Loucy (cell line): ENCODE data around the gene PLXNA4.

Source experiments
- H2AFZ ChIP-seq: fragments of 200-600 bp; sonication (generic); 2 replicates; pipeline ENCODE4 v1.6.0; 2016; ENCODE audit warnings: antibody characterized with exemption, mild to moderate bottlenecking, low read length, moderate library complexity
- H3F3A ChIP-seq: fragments of 200-600 bp; 2 replicates; pipeline ENCODE4 v1.6.0; 2016; ENCODE audit warnings: antibody characterized with exemption, low read depth, mild to moderate bottlenecking
- H3K27me3 ChIP-seq: fragments of 200-600 bp; sonication (generic); 2 replicates; pipeline ENCODE4 v1.6.1; 2014; ENCODE audit warnings: low read length, mild to moderate bottlenecking; ENCODE audit not compliant: insufficient read depth, poor library complexity, severe bottlenecking
- H3K36me3 ChIP-seq: fragments of 200-600 bp; sonication (generic); 2 replicates; pipeline ENCODE4 v1.6.1; 2016; ENCODE audit warnings: low read length; ENCODE audit not compliant: insufficient read depth
- H3K4me1 ChIP-seq: fragments of 200-600 bp; sonication (generic); 2 replicates; pipeline ENCODE4 v1.5.1; 2014; ENCODE audit warnings: low read length, mild to moderate bottlenecking; ENCODE audit not compliant: insufficient read depth, poor library complexity, severe bottlenecking
- H3K4me2 ChIP-seq: fragments of 200-600 bp; sonication (generic); 2 replicates; pipeline ENCODE4 v1.6.0; 2014; ENCODE audit warnings: antibody characterized with exemption, low read length, low read depth, mild to moderate bottlenecking; ENCODE audit not compliant: poor library complexity, severe bottlenecking
- H3K4me3 ChIP-seq: fragments of 200-600 bp; sonication (generic); 2 replicates; pipeline ENCODE4 v1.5.1; 2014; ENCODE audit warnings: low read length, mild to moderate bottlenecking, mixed read lengths; ENCODE audit not compliant: poor library complexity, severe bottlenecking
- H3K79me2 ChIP-seq: fragments of 200-600 bp; sonication (generic); 2 replicates; pipeline ENCODE4 v1.6.1; 2014; ENCODE audit warnings: low read length; ENCODE audit not compliant: insufficient read depth
- H3K9ac ChIP-seq: fragments of 200-600 bp; sonication (generic); 2 replicates; pipeline ENCODE4 v1.6.0; 2014; ENCODE audit warnings: mild to moderate bottlenecking, low read depth, low read length, moderate library complexity; ENCODE audit not compliant: poor library complexity, severe bottlenecking
- H3K9me2 ChIP-seq: fragments of 200-600 bp; sonication (generic); replicated peaks from 2 replicates; pipeline ENCODE4 v1.6.1; 2016; ENCODE audit warnings: low read depth, low read length, mixed read lengths
- H3K9me3 ChIP-seq: fragments of 200-600 bp; sonication (generic); 2 replicates; pipeline ENCODE4 v1.6.1; 2014; ENCODE audit warnings: mild to moderate bottlenecking, antibody characterized with exemption, low read length, low read depth; ENCODE audit not compliant: insufficient read depth
- H4K20me1 ChIP-seq: fragments of 200-600 bp; sonication (generic); 2 replicates; pipeline ENCODE4 v1.6.0; 2014; ENCODE audit warnings: antibody characterized with exemption, low read length, mild to moderate bottlenecking; ENCODE audit not compliant: insufficient read depth, poor library complexity, severe bottlenecking
- EZH2phosphoT487 ChIP-seq: fragments of 200-600 bp; IDR thresholded peaks from 2 replicates; pipeline ENCODE4 v1.6.1; 2018; ENCODE audit warnings: antibody characterized with exemption, mild to moderate bottlenecking, moderate library complexity, borderline replicate concordance
- TF ChIP-seq, protein P1 (sequence below): fragments of 200-600 bp; sonication (generic); conservative IDR thresholded peaks from 2 replicates; pipeline ENCODE4 v1.5.1; 2014; ENCODE audit warnings: mild to moderate bottlenecking, antibody characterized with exemption, low read length

The PLXNA4 gene

DNA sequence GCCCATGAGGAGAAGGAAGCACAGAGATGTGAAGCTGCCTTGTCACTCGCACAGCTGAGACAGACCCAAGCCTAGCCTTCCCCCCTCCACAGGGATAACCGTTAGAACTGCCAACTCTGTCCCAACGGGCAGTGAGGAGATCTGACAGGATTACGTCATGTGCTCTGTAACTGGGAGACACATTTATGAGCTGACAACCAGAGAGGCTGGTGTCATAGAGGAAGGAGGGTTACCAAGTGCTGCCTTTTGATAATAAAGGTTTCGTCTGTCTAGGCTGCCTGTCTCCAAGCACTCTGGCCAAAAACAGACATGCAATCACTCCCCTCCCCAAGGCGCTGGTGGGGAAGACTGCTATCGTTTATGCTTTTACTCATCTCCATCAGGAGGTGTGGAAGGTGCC is 165.9 kb downstream of the PLXNA4 start:
- H3K27me3 ChIP-seq, result no peaks in the 10 kb centered on the region
- TF ChIP-seq EZH2phosphoT487, result no peak
- TF ChIP-seq, protein P1, sequence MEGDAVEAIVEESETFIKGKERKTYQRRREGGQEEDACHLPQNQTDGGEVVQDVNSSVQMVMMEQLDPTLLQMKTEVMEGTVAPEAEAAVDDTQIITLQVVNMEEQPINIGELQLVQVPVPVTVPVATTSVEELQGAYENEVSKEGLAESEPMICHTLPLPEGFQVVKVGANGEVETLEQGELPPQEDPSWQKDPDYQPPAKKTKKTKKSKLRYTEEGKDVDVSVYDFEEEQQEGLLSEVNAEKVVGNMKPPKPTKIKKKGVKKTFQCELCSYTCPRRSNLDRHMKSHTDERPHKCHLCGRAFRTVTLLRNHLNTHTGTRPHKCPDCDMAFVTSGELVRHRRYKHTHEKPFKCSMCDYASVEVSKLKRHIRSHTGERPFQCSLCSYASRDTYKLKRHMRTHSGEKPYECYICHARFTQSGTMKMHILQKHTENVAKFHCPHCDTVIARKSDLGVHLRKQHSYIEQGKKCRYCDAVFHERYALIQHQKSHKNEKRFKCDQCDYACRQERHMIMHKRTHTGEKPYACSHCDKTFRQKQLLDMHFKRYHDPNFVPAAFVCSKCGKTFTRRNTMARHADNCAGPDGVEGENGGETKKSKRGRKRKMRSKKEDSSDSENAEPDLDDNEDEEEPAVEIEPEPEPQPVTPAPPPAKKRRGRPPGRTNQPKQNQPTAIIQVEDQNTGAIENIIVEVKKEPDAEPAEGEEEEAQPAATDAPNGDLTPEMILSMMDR, result no peak
- H3K4me2 ChIP-seq, result no peak overlapping the region

DNA sequence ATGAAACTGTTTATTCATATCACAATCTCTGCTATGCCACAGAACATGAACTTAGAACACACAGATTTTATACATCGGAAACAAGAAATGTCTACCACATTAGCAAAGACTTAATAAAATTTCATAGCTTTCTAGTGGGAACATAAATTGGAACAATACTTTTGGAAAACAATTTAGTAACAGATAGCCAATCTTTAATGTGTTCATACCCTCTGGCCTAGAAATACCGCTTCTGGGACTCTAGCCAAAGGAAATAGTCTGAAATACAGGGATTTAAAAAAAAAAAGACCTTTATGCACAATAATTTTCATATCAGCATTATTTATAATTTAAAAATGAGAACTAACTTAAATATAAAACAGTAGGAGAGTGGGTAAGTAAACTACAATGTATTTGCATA is 168.5 kb downstream of the PLXNA4 start:
- no peak overlapping the region for H3K9ac ChIP-seq
- no peaks in the 10 kb centered on the region for H3K9me3 ChIP-seq
- H3K4me3 ChIP-seq, result no peak overlapping the region
- H3K79me2 ChIP-seq, result no peaks in the 10 kb centered on the region
- TF ChIP-seq EZH2phosphoT487, result no peak
- TF ChIP-seq, protein P1, result no peak
- no peaks in the 10 kb centered on the region for H3K9me2 ChIP-seq
- H3K27me3 ChIP-seq, result no peaks in the 10 kb centered on the region
- H3K36me3 ChIP-seq, result no peaks in the 10 kb centered on the region
- H4K20me1 ChIP-seq, result no peaks in the 10 kb centered on the region
- H3K4me2 ChIP-seq, result no peak overlapping the region
- H3F3A ChIP-seq, result no peaks in the 10 kb centered on the region
- no peaks in the 10 kb centered on the region for H3K4me1 ChIP-seq
- H2AFZ ChIP-seq, result no peak overlapping the region

More for the DNA sequence above, 165.9 kb downstream of the PLXNA4 start:
- H3K9me3 ChIP-seq, result no peaks in the 10 kb centered on the region
- H3K79me2 ChIP-seq, result no peaks in the 10 kb centered on the region
- no peak overlapping the region for H3K9ac ChIP-seq
- no peaks in the 10 kb centered on the region for H3K36me3 ChIP-seq
- H4K20me1 ChIP-seq, result no peaks in the 10 kb centered on the region
- H3F3A ChIP-seq, result no peaks in the 10 kb centered on the region
- H3K4me3 ChIP-seq, result no peak overlapping the region
- H3K4me1 ChIP-seq, result no peaks in the 10 kb centered on the region
- H2AFZ ChIP-seq, result no peak overlapping the region
- H3K9me2 ChIP-seq, result no peaks in the 10 kb centered on the region

DNA sequence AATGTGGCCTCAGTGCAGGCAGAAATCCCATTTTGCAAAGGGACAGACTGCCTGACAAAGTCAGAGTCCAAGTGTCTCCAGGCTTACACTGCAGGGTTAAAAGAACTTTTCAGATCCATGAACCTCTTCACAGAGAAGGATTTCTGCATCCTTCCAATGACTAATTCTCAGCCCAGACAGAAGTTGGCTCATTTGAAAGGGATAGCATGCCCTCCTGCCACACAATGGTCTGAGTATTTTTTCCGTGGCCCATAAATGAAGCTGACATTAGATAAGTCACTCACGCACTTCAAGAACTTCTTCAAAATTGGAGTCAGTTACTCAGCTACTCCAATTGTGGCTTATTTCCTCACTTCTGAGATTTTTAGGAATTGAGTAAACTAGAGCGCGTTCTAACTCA is 170.2 kb downstream of the PLXNA4 start:
- Histone ChIP-seq H3K27me3 (no peaks in the 10 kb centered on the region), H3K4me2 (no peak overlapping the region), H3K4me1 (no peaks in the 10 kb centered on the region), H3K79me2 (no peaks in the 10 kb centered on the region), H3F3A (no peaks in the 10 kb centered on the region), H3K4me3 (no peak overlapping the region), H3K9me3 (no peaks in the 10 kb centered on the region), H3K9me2 (no peaks in the 10 kb centered on the region), H4K20me1 (no peaks in the 10 kb centered on the region), H2AFZ (no peak overlapping the region), H3K36me3 (no peaks in the 10 kb centered on the region), H3K9ac (no peak overlapping the region)
- no peak for TF ChIP-seq EZH2phosphoT487
- TF ChIP-seq, protein P1, result no peak
